Measurements from ENCODE around the gene DNAJA1.

Gene DNAJA1

DNA sequence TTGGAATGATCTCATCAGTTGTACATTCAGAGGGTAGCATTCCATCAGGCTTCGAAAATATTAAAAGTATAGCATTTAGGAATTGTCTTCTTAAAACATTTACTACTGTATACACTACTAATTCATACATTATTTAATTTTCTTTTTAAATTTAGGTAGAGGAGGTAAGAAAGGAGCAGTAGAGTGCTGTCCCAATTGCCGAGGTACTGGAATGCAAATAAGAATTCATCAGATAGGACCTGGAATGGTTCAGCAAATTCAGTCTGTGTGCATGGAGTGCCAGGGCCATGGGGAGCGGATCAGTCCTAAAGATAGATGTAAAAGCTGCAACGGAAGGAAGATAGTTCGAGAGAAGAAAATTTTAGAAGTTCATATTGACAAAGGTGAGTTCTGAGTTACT, 5.2 kb downstream of the DNAJA1 start:
- no peak for DNase-seq
- H3K4me3 ChIP-seq (ENCODE audit: low read depth, low read length): no peak overlapping the region
- TF ChIP-seq, protein P1, sequence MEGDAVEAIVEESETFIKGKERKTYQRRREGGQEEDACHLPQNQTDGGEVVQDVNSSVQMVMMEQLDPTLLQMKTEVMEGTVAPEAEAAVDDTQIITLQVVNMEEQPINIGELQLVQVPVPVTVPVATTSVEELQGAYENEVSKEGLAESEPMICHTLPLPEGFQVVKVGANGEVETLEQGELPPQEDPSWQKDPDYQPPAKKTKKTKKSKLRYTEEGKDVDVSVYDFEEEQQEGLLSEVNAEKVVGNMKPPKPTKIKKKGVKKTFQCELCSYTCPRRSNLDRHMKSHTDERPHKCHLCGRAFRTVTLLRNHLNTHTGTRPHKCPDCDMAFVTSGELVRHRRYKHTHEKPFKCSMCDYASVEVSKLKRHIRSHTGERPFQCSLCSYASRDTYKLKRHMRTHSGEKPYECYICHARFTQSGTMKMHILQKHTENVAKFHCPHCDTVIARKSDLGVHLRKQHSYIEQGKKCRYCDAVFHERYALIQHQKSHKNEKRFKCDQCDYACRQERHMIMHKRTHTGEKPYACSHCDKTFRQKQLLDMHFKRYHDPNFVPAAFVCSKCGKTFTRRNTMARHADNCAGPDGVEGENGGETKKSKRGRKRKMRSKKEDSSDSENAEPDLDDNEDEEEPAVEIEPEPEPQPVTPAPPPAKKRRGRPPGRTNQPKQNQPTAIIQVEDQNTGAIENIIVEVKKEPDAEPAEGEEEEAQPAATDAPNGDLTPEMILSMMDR (IDR thresholded peaks at IDR 0.05; ENCODE audit: low read depth, low read length): no peak
- H3K27me3 ChIP-seq (ENCODE audit: insufficient read depth, low read depth, severe bottlenecking): no peaks in the 10 kb centered on the region
- peaks cover 96% of the 10 kb centered on the region for H3K36me3 ChIP-seq
- H3K27ac ChIP-seq: no peak overlapping the region
- H3K9me3 ChIP-seq (ENCODE audit: severe bottlenecking): no peaks in the 10 kb centered on the region

DNA sequence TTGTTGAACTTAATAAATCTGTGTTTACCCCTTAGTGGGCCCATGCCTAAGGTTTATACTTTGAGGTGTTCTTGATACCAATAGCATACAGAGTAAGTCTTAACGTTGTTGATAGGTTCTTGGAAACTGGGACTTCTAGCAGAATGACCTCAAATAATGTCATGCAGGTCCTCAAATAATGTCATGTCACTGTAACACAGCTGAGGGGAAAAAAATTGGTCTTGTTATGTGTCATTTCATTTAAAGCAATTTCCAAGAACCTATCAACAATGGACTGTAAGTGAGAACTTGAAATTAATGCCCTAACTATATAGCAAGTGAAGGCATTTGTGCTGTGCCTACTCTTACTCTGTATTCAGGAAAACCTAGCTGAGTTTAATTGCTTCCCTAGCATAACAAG, 7.2 kb downstream of the DNAJA1 start:
- Histone ChIP-seq H3K27me3 (ENCODE audit: insufficient read depth, low read depth, severe bottlenecking) (no peaks in the 10 kb centered on the region), H3K4me3 (ENCODE audit: low read depth, low read length) (no peak overlapping the region), H3K36me3 (peaks cover 99% of the 10 kb centered on the region), H3K27ac (no peak overlapping the region), H3K9me3 (ENCODE audit: severe bottlenecking) (no peaks in the 10 kb centered on the region)
- DNase-seq: no peak
- TF ChIP-seq, protein P1 (IDR thresholded peaks at IDR 0.05; ENCODE audit: low read depth, low read length): no peak

DNA sequence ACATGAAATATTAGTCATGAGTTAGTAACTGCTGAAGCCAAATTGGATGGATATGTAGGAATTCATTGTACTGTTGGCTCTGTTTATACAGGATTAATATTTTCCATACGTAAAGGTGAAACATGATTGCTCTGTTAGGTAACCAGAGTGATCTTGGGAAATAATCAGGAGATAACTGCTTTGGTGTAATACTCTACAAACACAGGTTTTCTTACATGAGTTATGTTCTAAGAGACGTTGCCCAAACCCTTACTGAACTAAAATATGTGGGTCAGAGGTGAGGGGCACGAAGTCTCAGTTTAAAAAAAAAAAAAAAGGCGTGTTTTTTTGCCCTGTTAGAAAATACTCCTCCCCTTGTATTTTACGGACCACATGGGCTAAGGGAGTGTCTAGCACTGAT, 7.8 kb downstream of the DNAJA1 start:
- no peak for DNase-seq
- no peaks in the 10 kb centered on the region for H3K27me3 ChIP-seq (ENCODE audit: insufficient read depth, low read depth, severe bottlenecking)
- TF ChIP-seq, protein P1 (IDR thresholded peaks at IDR 0.05; ENCODE audit: low read depth, low read length): no peak
- H3K9me3 ChIP-seq (ENCODE audit: severe bottlenecking): no peaks in the 10 kb centered on the region
- H3K27ac ChIP-seq: no peak overlapping the region
- H3K36me3 ChIP-seq: peaks cover 99% of the 10 kb centered on the region
- H3K4me3 ChIP-seq (ENCODE audit: low read depth, low read length): no peak overlapping the region

DNA sequence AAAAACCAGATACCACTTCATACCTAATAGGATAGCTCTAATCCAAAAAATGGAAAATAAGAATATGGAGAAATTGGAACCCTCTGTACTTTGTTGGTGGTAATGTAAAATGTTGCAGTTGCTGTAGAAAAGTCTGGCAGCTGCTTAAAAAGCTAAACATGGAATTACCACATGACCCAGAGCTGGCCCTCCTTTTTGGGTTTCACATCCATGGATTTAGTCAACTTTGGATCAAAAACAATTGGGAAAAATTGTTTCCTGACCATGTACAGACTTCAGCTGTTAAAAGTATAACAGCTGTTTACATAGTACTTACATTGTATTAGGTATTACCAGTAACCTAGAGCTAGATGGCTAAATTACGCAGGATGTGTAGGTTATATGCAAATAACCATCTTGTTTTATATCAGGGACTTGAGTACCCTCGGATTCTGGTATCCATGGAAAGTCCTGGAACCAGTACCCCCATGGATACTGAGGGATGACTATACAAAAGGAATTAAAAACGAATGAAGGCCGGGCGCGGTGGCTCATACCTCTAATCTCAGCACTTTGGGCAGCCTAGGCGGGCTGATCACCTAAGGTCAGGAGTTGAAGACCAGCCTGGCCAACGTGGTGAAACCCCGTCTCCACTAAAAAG, 15.8 kb downstream of the DNAJA1 start:
- Histone ChIP-seq H3K27ac (no peak overlapping the region), H3K9me3 (ENCODE audit: severe bottlenecking) (no peaks in the 10 kb centered on the region), H3K4me3 (ENCODE audit: low read depth, low read length) (no peak overlapping the region), H3K27me3 (ENCODE audit: insufficient read depth, low read depth, severe bottlenecking) (no peaks in the 10 kb centered on the region), H3K36me3 (peaks cover 47% of the 10 kb centered on the region)
- TF ChIP-seq, protein P1 (IDR thresholded peaks at IDR 0.05; ENCODE audit: low read depth, low read length): no peak
- no peak for DNase-seq

DNA sequence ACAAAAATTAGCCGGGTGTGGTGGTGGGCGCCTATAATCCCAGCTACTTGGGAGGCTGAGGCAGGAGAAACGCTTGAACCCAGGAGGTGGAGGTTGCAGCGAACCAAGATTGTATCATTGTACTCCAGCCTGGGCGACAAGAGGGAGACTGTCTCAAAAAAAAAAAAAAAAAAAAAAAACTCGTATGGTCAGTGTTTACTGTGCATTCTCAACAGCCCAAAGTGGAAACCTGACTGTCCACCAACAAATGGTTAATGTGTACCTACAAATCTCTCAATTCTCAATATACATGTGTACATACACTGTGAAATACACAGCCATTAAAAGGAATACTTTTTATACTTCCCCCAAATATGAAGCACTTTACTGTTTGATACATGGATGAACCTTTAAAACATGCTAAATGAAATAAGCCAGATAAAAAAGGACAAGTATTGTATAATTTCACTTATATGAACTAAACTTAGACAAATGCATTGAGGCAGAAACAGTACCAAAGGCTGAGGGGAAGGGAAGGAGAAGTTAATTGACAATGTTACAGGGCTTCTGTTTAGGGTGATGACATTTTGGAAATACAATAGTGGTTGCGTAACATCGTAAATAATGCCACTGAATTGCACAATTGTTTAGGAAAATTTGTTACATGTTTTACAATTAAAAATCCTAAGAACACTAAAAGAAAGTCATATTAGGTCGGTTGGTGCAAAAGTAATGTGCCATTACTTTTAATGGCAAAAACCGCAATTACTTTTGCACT, 16.5 kb downstream of the DNAJA1 start:
- DNase-seq: no peak
- Histone ChIP-seq H3K27ac (no peak overlapping the region), H3K4me3 (ENCODE audit: low read depth, low read length) (no peak overlapping the region), H3K9me3 (ENCODE audit: severe bottlenecking) (no peaks in the 10 kb centered on the region), H3K27me3 (ENCODE audit: insufficient read depth, low read depth, severe bottlenecking) (no peaks in the 10 kb centered on the region), H3K36me3 (peaks cover 40% of the 10 kb centered on the region)
- TF ChIP-seq, protein P1 (IDR thresholded peaks at IDR 0.05; ENCODE audit: low read depth, low read length): no peak
